Calu3 (cell line): ENCODE data around the gene SEZ6L. TPM values are rescaled to one million over a fixed set of nuclear protein-coding genes. Genes with fewer than 3 reads are reported as not detected.

ENCODE experiments used
- BruUV-seq: library from RNA; stranded (reverse); fragments of 400-500 nt; replicated peaks from 2 replicates; lab custom pipeline; 2021; lab: Mats Ljungman, UMichigan
- CTCF ChIA-PET: fragments of 300-600 bp; sonication (Branson Sonifier 250); formaldehyde crosslinking; loops from one replicate; lab custom pipeline; 2022; ENCODE audit warnings: antibody characterized with exemption; lab: Charles Lee
- DNase-seq: peaks from one replicate; pipeline ENCODE4 v3.0.0; 2022
- H3K27ac Mint-ChIP-seq: one replicate; pipeline ENCODE4 v1.8.0; 2022; ENCODE audit warnings: mixed read lengths; ENCODE audit not compliant: unreplicated experiment
- H3K27me3 Mint-ChIP-seq: one replicate; pipeline ENCODE4 v1.8.0; 2022; ENCODE audit warnings: mixed read lengths; ENCODE audit not compliant: unreplicated experiment
- H3K36me3 Mint-ChIP-seq: one replicate; pipeline ENCODE4 v1.8.0; 2022; ENCODE audit warnings: mild to moderate bottlenecking, moderate library complexity, mixed read lengths; ENCODE audit not compliant: insufficient read depth, unreplicated experiment
- H3K4me1 Mint-ChIP-seq: one replicate; pipeline ENCODE4 v1.8.0; 2022; ENCODE audit warnings: mild to moderate bottlenecking, low read depth, mixed read lengths; ENCODE audit not compliant: unreplicated experiment
- H3K4me3 Mint-ChIP-seq: one replicate; pipeline ENCODE4 v1.8.0; 2022; ENCODE audit warnings: mild to moderate bottlenecking, low read depth, moderate library complexity, mixed read lengths; ENCODE audit not compliant: unreplicated experiment
- H3K9me3 Mint-ChIP-seq: one replicate; pipeline ENCODE4 v1.8.0; 2022; ENCODE audit warnings: low read depth, mixed read lengths; ENCODE audit not compliant: unreplicated experiment
- CTCF ChIP-seq: fragments of 200-600 bp; IDR thresholded peaks from one replicate; pipeline ENCODE4 v1.8.0; 2022; ENCODE audit warnings: antibody characterized with exemption; ENCODE audit not compliant: unreplicated experiment
- intact Hi-C: fragments of 100-400 bp; cut with micrococcal nuclease; formaldehyde crosslinking; loops from one replicate; pipeline ENCODE4 v1.10.0; 2022; ENCODE audit not compliant: unreplicated experiment
- total RNA-seq: library from RNA; stranded (reverse); gene quantifications from 2 replicates; pipeline ENCODE4 v1.2.3, GENCODE V29; 2022

Gene SEZ6L
- total RNA-seq, 1 experiment from 2014 or later = not detected

GRCh38 chr22:26287382-26288225 lies 118.3 kb downstream of the SEZ6L start:
- Mint-ChIP-seq H3K27ac (no peak overlapping the region), H3K27me3 (peaks cover 88% of the 10 kb centered on the region), H3K4me1 (no peaks in the 10 kb centered on the region), H3K4me3 (no peak overlapping the region), H3K9me3 (no peaks in the 10 kb centered on the region), H3K36me3 (peaks cover 5% of the 10 kb centered on the region)
- TF ChIP-seq CTCF = no peak
- DNase-seq = no peak
- CTCF ChIA-PET = interaction anchor here (0.6 kb wide), 1 partner anchor 229 kb away, joined by 3 read pairs; no protein-coding TSS in a partner anchor
- BruUV-seq = no TSS peak
- intact Hi-C loops = no loop called here

GRCh38 chr22:26289611-26290101 lies 120.4 kb downstream of the SEZ6L start:
- DNase-seq = no peak
- no peaks in the 10 kb centered on the region for H3K9me3 Mint-ChIP-seq
- BruUV-seq = no TSS peak
- TF ChIP-seq CTCF = no peak
- H3K4me1 Mint-ChIP-seq = no peaks in the 10 kb centered on the region
- H3K27ac Mint-ChIP-seq = no peak overlapping the region
- H3K4me3 Mint-ChIP-seq = no peak overlapping the region
- peaks cover 80% of the 10 kb centered on the region for H3K27me3 Mint-ChIP-seq
- peaks cover 5% of the 10 kb centered on the region for H3K36me3 Mint-ChIP-seq
- intact Hi-C loops = no loop called here
- CTCF ChIA-PET = no interaction called here

- no peaks in the 10 kb centered on the region for H3K4me1 Mint-ChIP-seq
- CTCF ChIA-PET = no interaction called here
- DNase-seq = no peak
- TF ChIP-seq CTCF = no peak
- H3K27me3 Mint-ChIP-seq = peaks cover 76% of the 10 kb centered on the region
- H3K27ac Mint-ChIP-seq = no peak overlapping the region
- BruUV-seq = no TSS peak
- peaks cover 5% of the 10 kb centered on the region for H3K36me3 Mint-ChIP-seq
- intact Hi-C loops = no loop called here
- no peak overlapping the region for H3K4me3 Mint-ChIP-seq
- H3K9me3 Mint-ChIP-seq = no peaks in the 10 kb centered on the region
Measured at GRCh38 chr22:26291940-26292666, 122.8 kb downstream of the SEZ6L start.

- CTCF ChIA-PET = no interaction called here
- Mint-ChIP-seq H3K27ac (no peak overlapping the region), H3K9me3 (no peaks in the 10 kb centered on the region), H3K4me3 (no peak overlapping the region), H3K4me1 (no peaks in the 10 kb centered on the region), H3K36me3 (peaks cover 5% of the 10 kb centered on the region), H3K27me3 (peaks cover 76% of the 10 kb centered on the region)
- TF ChIP-seq CTCF = no peak
- intact Hi-C loops = no loop called here
- no peak for DNase-seq
- BruUV-seq = no TSS peak
Measured at GRCh38 chr22:26292667-26292995, 123.4 kb downstream of the SEZ6L start.
